OCI-LY1 (cell line): Measurements from ENCODE around the gene MDGA2.

Experiments
- H2AFZ ChIP-seq: fragments of 200-600 bp; sonication (generic), shearing (Covaris generic); 2 replicates; pipeline ENCODE4 v1.6.0; 2014; ENCODE audit warnings: antibody characterized with exemption, mild to moderate bottlenecking, low read length
- H3F3A ChIP-seq: fragments of 200-600 bp; sonication (generic), shearing (Covaris generic); 2 replicates; pipeline ENCODE4 v1.6.0; 2014; ENCODE audit warnings: mild to moderate bottlenecking, antibody characterized with exemption, low read length, moderate library complexity; ENCODE audit not compliant: insufficient read depth
- H3K27ac ChIP-seq: fragments of 200-600 bp; sonication (generic); 2 replicates; pipeline ENCODE4 v1.5.1; 2014; ENCODE audit warnings: low read length, mixed run types, mild to moderate bottlenecking, low read depth; ENCODE audit not compliant: poor library complexity, severe bottlenecking
- H3K27me3 ChIP-seq: fragments of 200-600 bp; sonication (generic); 2 replicates; pipeline ENCODE4 v1.6.0; 2014; ENCODE audit warnings: antibody characterized with exemption, mild to moderate bottlenecking, low read length, moderate library complexity; ENCODE audit not compliant: insufficient read depth
- H3K36me3 ChIP-seq: fragments of 200-600 bp; sonication (generic); 2 replicates; pipeline ENCODE4 v1.6.1; 2014; ENCODE audit warnings: mild to moderate bottlenecking, antibody characterized with exemption, low read length, moderate library complexity, mixed read lengths; ENCODE audit not compliant: insufficient read depth
- H3K4me1 ChIP-seq: fragments of 200-600 bp; sonication (generic); 2 replicates; pipeline ENCODE4 v1.5.1; 2014; ENCODE audit warnings: mild to moderate bottlenecking, low read length, moderate library complexity; ENCODE audit not compliant: insufficient read depth, severe bottlenecking
- H3K4me2 ChIP-seq: fragments of 200-600 bp; sonication (generic), shearing (Covaris generic); 2 replicates; pipeline ENCODE4 v1.6.1; 2014; ENCODE audit warnings: low read length
- H3K4me3 ChIP-seq: fragments of 200-600 bp; sonication (generic); 2 replicates; pipeline ENCODE4 v1.5.1; 2014; ENCODE audit warnings: low read length, low read depth, mild to moderate bottlenecking, mixed read lengths; ENCODE audit not compliant: poor library complexity, severe bottlenecking
- H3K79me2 ChIP-seq: fragments of 200-600 bp; shearing (Covaris generic); 2 replicates; pipeline ENCODE4 v1.6.1; 2016; ENCODE audit warnings: mixed run types, low read length, mixed read lengths; ENCODE audit not compliant: insufficient read depth
- H3K9ac ChIP-seq: fragments of 200-600 bp; sonication (generic), shearing (Covaris generic); 2 replicates; pipeline ENCODE4 v1.6.1; 2014; ENCODE audit warnings: mild to moderate bottlenecking, low read length, mixed read lengths
- H3K9me2 ChIP-seq: fragments of 200-600 bp; sonication (generic), shearing (Covaris generic); 2 replicates; pipeline ENCODE4 v1.6.1; 2014; ENCODE audit warnings: low read depth, mild to moderate bottlenecking, low read length, mixed read lengths
- H3K9me3 ChIP-seq: fragments of 200-600 bp; shearing (Covaris generic); 2 replicates; pipeline ENCODE4 v1.6.1; 2014; ENCODE audit warnings: low read length, mixed read lengths
- H4K20me1 ChIP-seq: fragments of 200-600 bp; sonication (generic), shearing (Covaris generic); 2 replicates; pipeline ENCODE4 v1.6.0; 2016; ENCODE audit warnings: mild to moderate bottlenecking, low read length; ENCODE audit not compliant: insufficient read depth
- EZH2 ChIP-seq: fragments of 200-600 bp; sonication (generic), shearing (Covaris generic); IDR thresholded peaks from 2 replicates; pipeline ENCODE4 v1.8.0; 2017; ENCODE audit warnings: borderline replicate concordance, mixed run types, mild to moderate bottlenecking, antibody characterized with exemption, low read length, moderate library complexity, mixed read lengths
- TF ChIP-seq, protein P1 (sequence below): fragments of 200-600 bp; sonication (generic), shearing (Covaris generic); IDR thresholded peaks from 2 replicates; pipeline ENCODE4 v1.5.1; 2017; ENCODE audit warnings: mild to moderate bottlenecking, antibody characterized with exemption, low read length, moderate library complexity, mixed read lengths

The MDGA2 gene

DNA sequence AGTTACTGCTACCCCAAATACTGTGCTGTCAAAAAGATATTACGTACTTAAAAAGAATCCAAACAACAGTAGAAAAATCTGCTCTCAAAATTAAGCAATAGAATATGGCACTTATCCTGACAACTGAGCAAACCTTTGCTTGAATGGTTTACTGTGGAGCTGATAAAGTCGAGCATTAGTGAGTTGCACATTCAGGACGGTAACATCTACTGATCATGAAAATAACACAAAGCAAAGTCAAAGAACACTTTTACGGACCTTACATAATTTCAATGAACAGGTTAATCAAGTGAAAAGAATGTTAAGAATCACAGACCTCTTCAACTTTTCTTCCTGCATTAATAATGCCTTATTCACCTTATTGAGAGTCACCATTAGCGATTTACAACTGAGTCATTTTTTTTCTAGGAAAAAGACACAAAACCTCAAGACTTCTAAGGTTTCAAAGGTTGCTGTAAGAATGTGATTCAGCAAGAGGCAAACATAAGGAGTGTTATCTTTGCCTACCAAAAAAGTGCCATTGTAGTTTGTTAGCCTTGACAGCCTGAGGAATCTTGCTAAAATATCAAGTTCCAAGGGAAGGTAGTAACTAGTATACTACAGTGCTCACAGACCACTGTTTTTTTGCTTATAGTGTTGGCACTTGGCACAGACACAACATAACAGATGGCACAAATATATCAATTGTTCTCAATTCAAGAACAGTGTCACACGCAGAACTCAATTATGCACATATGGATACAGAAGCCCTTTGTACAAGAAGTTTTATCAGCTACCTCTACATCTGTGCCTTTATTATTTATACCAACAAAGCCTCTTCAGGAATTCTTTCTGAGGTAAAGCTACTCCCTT is 689.6 kb downstream of the MDGA2 start:
- Histone ChIP-seq H3K9me2 (no peaks in the 10 kb centered on the region), H3K27ac (no peak overlapping the region), H3K9me3 (no peaks in the 10 kb centered on the region), H3K4me3 (no peak overlapping the region), H2AFZ (no peak overlapping the region), H3K36me3 (no peaks in the 10 kb centered on the region), H3F3A (no peaks in the 10 kb centered on the region), H3K4me2 (no peak overlapping the region), H3K9ac (no peak overlapping the region), H3K79me2 (no peaks in the 10 kb centered on the region), H4K20me1 (no peaks in the 10 kb centered on the region), H3K27me3 (no peaks in the 10 kb centered on the region), H3K4me1 (no peaks in the 10 kb centered on the region)
- TF ChIP-seq, protein P1, sequence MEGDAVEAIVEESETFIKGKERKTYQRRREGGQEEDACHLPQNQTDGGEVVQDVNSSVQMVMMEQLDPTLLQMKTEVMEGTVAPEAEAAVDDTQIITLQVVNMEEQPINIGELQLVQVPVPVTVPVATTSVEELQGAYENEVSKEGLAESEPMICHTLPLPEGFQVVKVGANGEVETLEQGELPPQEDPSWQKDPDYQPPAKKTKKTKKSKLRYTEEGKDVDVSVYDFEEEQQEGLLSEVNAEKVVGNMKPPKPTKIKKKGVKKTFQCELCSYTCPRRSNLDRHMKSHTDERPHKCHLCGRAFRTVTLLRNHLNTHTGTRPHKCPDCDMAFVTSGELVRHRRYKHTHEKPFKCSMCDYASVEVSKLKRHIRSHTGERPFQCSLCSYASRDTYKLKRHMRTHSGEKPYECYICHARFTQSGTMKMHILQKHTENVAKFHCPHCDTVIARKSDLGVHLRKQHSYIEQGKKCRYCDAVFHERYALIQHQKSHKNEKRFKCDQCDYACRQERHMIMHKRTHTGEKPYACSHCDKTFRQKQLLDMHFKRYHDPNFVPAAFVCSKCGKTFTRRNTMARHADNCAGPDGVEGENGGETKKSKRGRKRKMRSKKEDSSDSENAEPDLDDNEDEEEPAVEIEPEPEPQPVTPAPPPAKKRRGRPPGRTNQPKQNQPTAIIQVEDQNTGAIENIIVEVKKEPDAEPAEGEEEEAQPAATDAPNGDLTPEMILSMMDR, result no peak
- TF ChIP-seq EZH2, result no peak

GRCh38 chr14:46973295-46973694 is 702.1 kb downstream of the MDGA2 start:
- no peak overlapping the region for H3K4me3 ChIP-seq
- H2AFZ ChIP-seq, result no peak overlapping the region
- H3K4me2 ChIP-seq, result no peak overlapping the region
- H3K27me3 ChIP-seq, result no peaks in the 10 kb centered on the region
- H3K4me1 ChIP-seq, result no peaks in the 10 kb centered on the region
- H3F3A ChIP-seq, result no peaks in the 10 kb centered on the region
- no peaks in the 10 kb centered on the region for H3K9me2 ChIP-seq
- H3K79me2 ChIP-seq, result no peaks in the 10 kb centered on the region
- no peak overlapping the region for H3K9ac ChIP-seq
- H3K9me3 ChIP-seq, result no peaks in the 10 kb centered on the region
- H3K36me3 ChIP-seq, result no peaks in the 10 kb centered on the region
- H4K20me1 ChIP-seq, result no peaks in the 10 kb centered on the region
- TF ChIP-seq, protein P1, result no peak
- no peak for TF ChIP-seq EZH2
- no peak overlapping the region for H3K27ac ChIP-seq

GRCh38 chr14:46964378-46964777 is 711.0 kb downstream of the MDGA2 start:
- no peaks in the 10 kb centered on the region for H4K20me1 ChIP-seq
- no peak overlapping the region for H3K27ac ChIP-seq
- H3K4me1 ChIP-seq, result no peaks in the 10 kb centered on the region
- no peak overlapping the region for H3K4me3 ChIP-seq
- TF ChIP-seq EZH2, result no peak
- TF ChIP-seq, protein P1, result no peak
- H3K79me2 ChIP-seq, result no peaks in the 10 kb centered on the region
- H3K9ac ChIP-seq, result no peak overlapping the region
- no peaks in the 10 kb centered on the region for H3K9me2 ChIP-seq
- H2AFZ ChIP-seq, result no peak overlapping the region
- no peaks in the 10 kb centered on the region for H3K9me3 ChIP-seq
- no peak overlapping the region for H3K4me2 ChIP-seq
- no peaks in the 10 kb centered on the region for H3K27me3 ChIP-seq
- H3K36me3 ChIP-seq, result no peaks in the 10 kb centered on the region
- no peaks in the 10 kb centered on the region for H3F3A ChIP-seq
